Measurements from ENCODE around the gene KRTAP19-2.

KRTAP19-2 gene

GRCh38 chr21:30491963-30492428 is 4.8 kb upstream of the KRTAP19-2 start, which contains the start of gene KRTAP19-3:
KRTAP19-3 (minus strand) TSS chr21:30492013; CDS start chr21:30491957, 56 bp downstream.
- in situ Hi-C loops (cut with MboI; ENCODE audit: low sequenced_read_pairs, unreplicated experiment) = no loop called here
- no peak for TF ChIP-seq CTCF (IDR thresholded peaks at IDR 0.05; ENCODE audit: borderline replicate concordance, control extremely low read depth, extremely low read depth, insufficient read depth, missing control alignments)
- no peak for DNase-seq (ENCODE audit: low spot score)

GRCh38 chr21:30486180-30486579 is 1.1 kb downstream of the KRTAP19-2 start:
- in situ Hi-C loops (cut with MboI; ENCODE audit: low sequenced_read_pairs, unreplicated experiment) = no loop called here
- TF ChIP-seq CTCF (IDR thresholded peaks at IDR 0.05; ENCODE audit: borderline replicate concordance, control extremely low read depth, extremely low read depth, insufficient read depth, missing control alignments) = no peak
- no peak for DNase-seq (ENCODE audit: low spot score)

- DNase-seq (ENCODE audit: low spot score) = no peak
- in situ Hi-C loops (cut with MboI; ENCODE audit: low sequenced_read_pairs, unreplicated experiment) = no loop called here
- TF ChIP-seq CTCF (IDR thresholded peaks at IDR 0.05; ENCODE audit: borderline replicate concordance, control extremely low read depth, extremely low read depth, insufficient read depth, missing control alignments) = no peak
Observed at GRCh38 chr21:30482130-30482529, 5.1 kb downstream of the KRTAP19-2 start.

- no peak for TF ChIP-seq CTCF (IDR thresholded peaks at IDR 0.05; ENCODE audit: borderline replicate concordance, control extremely low read depth, extremely low read depth, insufficient read depth, missing control alignments)
- in situ Hi-C loops (cut with MboI; ENCODE audit: low sequenced_read_pairs, unreplicated experiment) = no loop called here
- DNase-seq (ENCODE audit: low spot score) = no peak
Observed at GRCh38 chr21:30480145-30480544, 7.1 kb downstream of the KRTAP19-2 start, which contains the start of gene KRTAP19-1. KRTAP19-1 (minus strand) TSS chr21:30480367; CDS start chr21:30480317, 50 bp downstream.

- no peak for DNase-seq (ENCODE audit: low spot score)
- in situ Hi-C loops (cut with MboI; ENCODE audit: low sequenced_read_pairs, unreplicated experiment) = no loop called here
- TF ChIP-seq CTCF (IDR thresholded peaks at IDR 0.05; ENCODE audit: borderline replicate concordance, control extremely low read depth, extremely low read depth, insufficient read depth, missing control alignments) = no peak
Observed at GRCh38 chr21:30479259-30479658, 8.0 kb downstream of the KRTAP19-2 start.

DNA sequence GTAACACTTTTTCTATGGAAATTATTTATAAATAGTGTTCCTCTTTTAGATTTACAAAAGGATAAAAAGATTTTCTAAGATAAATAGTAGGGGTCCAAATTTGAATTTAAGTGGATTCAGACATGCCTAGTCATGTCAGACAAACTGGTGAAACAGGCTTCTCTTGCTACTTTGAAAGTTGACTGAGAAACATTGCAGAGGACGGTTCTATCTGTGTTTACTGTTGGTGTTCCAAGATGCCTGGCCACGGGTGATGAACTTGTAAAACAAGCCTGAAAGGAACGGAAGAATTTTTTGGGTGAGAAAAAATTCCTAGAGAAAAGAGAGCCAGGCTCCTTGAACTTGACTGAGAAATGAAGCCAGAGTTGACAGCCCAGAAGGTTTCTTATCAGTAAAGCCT is 9.2 kb downstream of the KRTAP19-2 start:
- no peak for DNase-seq (ENCODE audit: low spot score)
- no peak for TF ChIP-seq CTCF (IDR thresholded peaks at IDR 0.05; ENCODE audit: borderline replicate concordance, control extremely low read depth, extremely low read depth, insufficient read depth, missing control alignments)
- in situ Hi-C loops (cut with MboI; ENCODE audit: low sequenced_read_pairs, unreplicated experiment) = no loop called here

All from GM13976 (cell line).